GM18517 (cell line): ENCODE results near the gene ACAP3.

Source experiments
- ATAC-seq: cut with Tn5 transposase; IDR thresholded peaks from one replicate; pipeline ENCODE4 v1.9.1; 2021; ENCODE audit warnings: mild to moderate bottlenecking, moderate library complexity; ENCODE audit not compliant: unreplicated experiment

The ACAP3 gene

DNA sequence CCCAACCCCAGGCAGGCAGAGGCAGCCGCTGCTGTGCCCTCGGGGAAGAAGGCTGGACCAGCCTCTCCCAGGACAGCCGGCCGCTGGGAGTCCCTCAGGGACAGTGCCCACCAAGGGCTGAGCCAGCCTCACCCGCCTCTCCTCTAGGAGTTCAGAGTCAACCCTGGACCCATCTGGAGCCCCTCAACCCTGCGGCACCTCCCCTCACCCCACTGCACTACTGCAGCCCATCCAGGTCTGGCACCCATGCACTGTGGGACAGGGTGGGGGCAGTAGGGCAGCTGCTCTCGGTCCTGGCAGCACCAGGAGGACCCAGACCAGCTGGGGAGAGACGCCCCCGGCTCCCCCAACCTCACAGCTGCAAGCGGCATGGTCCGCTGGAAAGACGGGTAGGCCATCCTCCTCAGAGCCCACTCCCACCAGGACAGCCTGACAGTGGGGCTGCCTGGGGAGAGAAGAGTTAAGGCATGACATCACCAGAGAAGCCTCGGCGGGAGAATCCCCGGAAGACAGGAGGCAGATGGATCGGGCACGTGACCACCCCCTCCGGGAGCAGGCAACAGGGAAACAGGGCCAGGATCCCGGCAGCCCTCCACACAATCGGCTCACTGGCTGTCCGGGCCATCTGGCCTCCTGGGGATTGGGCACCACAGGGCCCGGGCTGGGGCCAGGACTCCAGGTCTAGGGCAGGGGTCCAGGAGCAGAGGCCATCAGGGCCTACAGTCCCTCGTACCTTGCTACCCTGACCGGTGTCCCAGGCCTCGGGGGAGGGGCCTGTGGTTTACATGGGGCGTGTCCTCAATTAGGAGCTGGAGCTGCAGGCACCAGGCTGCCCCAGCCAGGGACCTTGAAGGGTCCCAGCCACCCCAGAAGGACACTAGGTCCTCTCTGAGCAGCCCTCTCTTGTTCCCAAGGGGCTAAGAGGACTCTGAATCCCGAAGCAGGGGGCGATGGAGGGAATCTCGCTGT is 3.1 kb downstream of the ACAP3 start:
- ATAC-seq = no peak

DNA sequence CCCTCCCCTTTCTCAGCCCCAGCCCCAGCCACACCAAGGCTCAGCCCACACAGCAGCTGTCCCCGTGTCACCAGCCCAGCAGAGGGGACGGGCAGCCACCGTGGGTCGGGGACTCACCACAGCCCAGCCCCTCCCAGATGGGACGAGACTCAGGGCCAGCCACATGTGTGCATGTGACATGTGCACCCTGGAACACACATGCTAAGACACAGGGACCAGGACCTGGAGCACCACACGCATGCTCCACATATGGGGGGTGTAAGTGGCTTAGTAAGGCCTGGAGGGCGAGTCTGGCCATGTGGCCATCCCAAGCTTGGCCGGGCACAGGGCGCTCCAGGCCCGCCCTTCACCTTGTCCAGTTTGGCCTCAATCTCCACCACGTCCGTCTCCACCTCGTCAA is 4.0 kb downstream of the ACAP3 start:
- no peak for ATAC-seq

GRCh38 chr1:1302951-1303509 is 4.7 kb downstream of the ACAP3 start:
- no peak for ATAC-seq

- no peak for ATAC-seq
Observed at GRCh38 chr1:1302006-1302430, 5.7 kb downstream of the ACAP3 start.

DNA sequence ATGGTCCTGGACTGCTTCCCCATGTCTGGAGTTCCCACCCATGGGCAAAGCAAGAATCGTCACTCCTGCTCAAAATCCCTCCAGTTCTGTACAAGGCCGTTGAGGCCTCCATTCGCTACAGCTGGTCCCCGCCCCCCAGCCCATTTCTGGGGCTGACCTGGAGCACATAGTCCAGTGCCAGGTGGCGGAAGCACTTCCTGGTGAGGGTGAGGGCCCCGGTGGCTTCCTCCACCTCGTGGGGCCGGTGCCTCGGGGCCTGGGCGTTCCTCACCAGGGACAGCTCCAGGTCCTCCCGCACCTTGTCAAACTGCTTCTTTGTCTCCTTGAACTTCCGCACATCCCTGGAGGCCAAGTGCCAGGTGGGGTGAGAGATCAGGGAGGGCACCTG is 7.4 kb downstream of the ACAP3 start:
- no peak for ATAC-seq

DNA sequence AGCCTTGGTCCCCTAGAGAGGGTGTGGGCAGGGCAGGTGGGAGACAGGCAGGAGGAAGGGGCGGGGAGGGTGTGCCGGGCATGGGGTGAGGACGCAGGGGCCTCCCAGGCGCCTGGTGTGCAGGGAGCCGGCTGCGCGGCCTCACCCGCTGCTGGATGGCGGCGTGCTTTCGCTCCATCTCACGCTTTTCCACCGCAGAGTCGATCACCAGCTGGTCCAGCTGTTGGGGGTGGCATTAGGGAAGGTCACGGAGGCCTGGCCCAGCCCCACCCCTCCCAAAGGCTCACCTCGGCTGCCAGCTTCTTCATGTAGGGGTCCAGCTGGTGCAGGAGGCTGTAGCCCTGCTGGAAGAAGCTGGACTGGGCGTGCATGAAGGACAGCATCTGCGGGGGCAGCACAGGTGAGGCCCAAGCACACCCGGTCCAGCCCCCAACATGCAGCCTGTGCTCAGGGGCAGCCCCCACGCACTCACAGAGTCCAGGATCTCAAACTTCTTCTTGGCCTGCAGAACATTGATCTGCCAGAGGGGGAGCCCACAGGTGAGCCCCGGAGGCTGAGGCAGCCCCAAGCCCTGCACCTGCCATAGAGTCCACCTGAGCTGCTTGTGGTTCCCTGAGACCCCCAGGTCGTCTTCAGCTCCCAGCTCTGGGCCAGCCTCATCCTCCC is 7.9 kb downstream of the ACAP3 start:
- no peak for ATAC-seq

DNA sequence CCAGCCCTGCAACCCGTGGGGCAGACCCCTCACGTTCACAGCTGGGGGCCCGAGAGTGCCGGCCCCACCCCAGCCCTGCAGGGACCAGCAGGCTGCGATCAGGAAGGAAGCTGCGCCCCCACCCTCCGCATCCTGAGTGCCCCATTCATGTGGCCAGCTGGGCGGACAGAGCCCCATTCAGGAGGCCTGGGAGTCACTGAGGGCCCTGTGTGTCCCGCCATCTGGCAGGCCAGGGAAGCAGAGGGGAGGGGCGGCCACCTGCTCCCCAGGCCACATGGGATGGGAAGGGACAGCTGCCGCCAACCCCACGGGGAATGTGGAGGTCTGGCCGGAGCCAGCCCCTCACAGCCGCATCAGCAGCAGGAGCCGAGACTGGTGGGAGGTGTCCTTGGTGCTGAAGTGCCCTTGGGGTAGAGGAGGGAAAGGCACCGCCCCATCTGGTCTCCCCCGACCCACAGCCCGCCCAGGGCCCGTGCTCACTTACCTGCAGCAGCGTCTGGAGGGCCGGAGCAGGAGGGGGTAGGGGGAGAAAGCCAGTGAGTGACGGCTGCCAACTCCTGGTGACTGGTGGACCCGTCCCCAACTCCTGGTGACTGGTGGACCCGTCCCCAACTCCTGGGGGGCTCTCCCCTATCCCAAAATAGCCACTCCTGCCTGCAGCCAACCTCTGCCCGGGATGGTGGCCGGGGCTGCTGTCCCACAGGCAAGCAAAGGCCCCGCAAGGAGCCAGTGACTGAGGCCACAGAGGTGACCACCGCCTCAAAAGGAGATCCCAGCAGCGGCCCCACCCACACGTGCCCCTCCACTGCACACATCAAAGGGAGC is 8.7 kb downstream of the ACAP3 start:
- ATAC-seq = no peak

DNA sequence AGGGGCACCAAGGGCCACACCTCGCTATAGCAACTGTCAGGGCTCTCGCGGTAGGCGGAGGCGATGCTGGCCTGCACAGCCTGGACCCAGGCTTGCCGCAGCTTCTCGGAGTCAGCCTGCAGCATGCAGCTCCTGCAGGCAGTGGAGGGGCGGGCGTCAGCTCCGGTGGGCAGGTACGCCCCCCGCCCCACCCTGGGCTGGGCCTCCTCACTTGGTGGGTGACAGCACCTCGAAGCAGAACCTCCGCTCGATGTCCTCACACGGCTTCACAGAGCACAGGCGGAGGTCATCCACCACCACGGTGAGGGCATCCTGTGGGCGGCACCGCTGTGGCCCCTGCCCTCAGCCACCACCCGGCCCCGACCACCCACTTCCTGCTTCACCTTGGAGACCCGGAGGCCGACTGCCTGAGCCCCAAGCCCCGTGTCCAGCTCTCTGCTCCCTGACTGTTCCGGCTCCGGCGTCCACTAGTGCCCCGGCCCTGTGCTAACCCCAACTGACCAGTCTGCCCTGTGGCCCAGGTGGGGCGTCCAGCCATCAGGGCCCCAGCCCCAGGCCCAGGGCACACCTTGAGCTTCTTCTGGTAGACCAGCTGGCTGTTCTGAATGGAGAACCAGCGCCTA is 9.8 kb downstream of the ACAP3 start:
- no peak for ATAC-seq

DNA sequence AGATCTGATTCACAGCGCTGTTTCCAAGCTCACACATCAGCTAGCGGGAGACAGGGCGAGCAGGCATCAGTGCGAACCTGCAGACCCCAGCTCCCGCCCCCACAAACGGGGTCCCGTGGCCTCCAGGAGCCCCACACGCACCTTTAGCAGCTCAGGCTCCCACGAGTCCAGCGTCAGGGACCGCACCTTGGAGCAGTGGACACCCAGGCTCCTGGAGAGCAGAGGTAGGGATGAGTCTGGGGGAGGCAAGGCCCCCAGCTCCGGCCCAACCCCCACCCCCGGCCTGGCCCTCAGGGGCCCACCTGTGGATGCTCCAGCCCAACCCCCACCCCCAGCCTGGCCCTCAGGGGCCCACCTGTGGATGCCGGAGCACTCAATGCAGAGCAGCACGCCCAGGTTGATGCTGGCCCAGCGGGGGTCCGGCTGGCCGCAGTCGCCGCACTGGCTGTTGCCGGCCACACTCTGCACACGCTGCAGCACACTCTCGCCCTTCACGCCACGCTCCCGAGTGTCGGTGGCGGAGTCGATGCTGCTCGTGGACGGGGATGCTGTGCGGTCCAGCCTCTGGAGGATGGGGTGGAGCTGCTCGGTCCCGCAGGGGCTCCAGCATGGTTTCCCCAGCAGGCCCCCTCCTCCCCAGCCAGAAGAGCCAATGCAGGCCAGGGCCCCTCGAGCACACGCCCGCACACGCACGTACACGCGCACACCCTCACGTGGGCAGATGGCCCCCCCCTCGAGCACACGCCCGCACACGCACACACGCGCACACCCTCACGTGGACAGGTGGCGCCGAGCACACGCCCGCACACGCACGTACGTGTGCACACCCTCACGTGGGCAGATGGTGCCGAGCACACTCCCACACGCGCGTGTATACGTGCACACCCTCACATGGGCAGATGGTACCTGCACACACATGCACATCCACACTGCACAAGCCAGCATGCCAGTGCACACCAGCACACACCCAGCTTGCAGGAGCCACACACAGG is 11.4 kb downstream of the ACAP3 start:
- no peak for ATAC-seq

DNA sequence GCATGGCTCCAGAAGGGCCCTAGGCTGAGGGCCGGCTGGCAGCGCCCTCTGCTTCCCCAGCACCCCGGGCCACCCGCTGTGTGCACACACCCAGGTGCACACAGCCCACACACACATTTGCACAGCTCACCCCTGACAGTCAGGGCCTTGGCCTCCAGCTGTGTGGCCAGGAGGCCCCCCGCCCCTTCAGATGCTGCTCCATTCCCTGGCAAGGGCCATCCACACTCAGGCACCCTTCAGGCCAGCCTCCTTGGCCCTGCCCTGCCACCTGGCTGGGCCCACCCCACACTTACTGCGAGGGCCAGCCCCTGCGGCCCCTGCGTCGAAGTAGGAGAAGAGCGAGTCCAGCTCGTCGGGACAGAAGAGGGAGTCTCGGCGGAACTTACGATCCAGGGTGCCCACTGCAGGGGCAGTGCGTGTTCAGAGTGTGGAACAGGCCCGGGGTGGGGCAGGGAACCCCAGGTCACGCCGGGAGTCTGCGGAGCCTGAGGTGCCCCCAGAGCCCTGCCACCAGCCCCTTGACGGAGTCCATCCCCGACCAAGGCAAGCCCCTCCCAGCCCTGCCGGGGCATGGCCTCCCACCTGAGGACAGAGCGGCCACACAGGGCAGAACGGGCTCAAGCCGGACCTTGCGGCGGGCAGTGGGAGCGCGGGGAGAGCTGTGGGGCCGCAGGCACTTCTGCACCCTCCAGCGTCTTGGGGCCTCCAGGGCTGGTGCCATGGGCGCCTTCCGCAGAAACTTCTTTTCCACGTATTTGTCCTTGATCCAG is 12.4 kb downstream of the ACAP3 start:
- no peak for ATAC-seq

DNA sequence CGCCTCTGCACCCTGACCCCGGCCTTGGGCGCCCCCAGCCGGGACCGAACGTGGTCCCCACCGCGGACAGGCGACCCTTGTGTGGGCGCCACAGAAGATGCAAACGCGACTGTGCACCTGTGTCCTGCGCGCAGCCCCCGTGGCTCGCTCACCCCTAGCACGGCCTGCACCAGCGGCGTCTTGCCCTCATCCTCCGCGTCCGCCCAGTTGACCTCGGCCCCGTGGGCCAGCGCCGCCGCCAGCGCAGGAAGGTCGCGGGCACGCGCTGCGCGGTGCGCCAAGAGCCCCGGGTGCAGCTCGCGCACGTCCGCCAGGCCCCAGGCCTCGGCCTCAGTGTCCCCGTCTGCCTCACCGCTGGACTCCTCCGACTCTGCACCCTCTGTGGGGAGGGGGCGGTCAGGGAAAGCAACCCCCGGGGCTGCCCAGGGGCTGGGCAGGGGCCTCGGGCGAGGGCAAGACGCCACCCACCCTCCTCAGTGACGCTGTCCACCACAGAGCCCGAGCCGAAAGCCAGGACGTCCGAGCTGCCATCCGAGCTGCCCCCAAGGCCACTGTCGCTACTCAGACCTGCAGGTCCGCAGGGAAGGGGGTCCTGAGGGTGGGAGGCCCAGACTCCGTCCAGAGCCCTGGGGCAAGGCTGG is 13.4 kb downstream of the ACAP3 start:
- ATAC-seq = no peak

DNA sequence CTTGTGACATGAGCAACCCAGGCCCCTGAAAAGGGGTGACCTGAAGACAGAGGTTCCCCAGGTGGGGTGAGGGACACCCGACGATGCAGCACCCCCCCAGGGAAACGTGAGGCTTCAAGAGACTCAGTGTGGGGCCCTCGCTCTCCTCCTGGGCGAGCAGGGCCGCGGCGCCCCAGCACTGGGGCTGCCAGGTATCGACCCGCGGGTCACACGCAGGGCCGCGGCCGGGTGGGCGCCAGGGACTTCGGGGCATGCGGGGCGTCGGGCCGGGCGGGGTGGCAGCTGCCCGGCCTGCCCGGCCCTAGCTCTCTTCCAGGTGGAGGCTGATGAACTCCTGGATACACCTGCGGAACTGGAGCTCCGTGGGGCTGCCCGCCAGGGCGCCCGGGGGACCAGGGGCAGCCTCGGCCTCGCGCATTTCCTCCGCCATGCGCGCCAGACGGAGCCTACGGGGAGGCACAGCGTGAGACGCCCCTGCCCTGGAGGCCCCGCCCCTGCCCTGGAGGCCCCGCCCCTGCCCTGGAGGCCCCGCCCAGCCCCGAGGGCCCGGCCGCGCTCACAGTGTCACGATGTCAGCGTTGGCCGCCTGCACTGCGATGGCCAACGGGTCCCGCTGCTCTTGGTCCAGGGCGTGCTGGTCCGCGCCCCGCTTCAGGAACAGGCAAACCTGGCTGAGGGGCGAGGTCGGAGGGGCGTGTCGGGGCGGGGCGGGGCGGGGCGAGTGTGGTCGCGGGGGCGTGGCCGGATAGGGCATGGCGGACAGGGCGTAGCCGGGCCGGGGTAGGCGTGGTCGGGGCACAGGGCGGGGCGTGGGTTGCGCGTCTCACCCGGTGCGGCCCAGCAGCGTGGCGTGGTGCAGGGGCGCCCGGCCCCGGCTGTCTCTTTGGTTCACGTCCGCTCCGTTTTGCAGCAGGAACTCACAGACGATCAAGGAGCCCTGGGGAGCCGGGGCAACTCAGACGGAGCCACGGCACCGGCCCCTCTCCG is 14.2 kb downstream of the ACAP3 start:
- no peak for ATAC-seq

DNA sequence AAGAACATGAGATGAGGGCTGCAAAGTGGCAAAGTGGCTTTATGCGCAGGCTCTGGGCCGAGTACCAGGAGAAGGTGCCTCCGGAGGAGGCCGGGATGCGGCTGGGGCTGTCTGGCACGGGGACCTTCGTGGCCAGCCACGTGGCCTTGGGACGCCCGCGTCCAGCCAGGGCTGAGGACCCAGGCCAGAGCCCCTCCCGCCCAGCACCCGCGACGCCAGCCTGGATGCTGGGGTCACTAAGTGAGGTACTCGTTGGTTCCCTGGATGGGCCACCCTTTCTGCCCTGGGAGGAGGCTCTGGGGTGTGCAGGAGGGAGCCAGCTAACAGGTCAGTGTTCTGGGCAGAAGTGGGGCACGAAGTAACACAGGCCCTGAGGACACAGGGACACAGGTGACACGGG is 14.9 kb downstream of the ACAP3 start:
- ATAC-seq = no peak

- ATAC-seq = no peak
Observed at GRCh38 chr1:1292442-1292779, 15.3 kb downstream of the ACAP3 start.

- ATAC-seq = no peak
Observed at GRCh38 chr1:1291548-1292441, 15.9 kb downstream of the ACAP3 start.

- ATAC-seq = no peak
Observed at GRCh38 chr1:1291023-1291528, 16.7 kb downstream of the ACAP3 start.
